Measurements from ENCODE around the gene CD2AP. TPM values are rescaled to one million over a fixed set of nuclear protein-coding genes. Genes with fewer than 3 reads are reported as not detected.
"Not testable (repeated sequence)": the region's sequence is repeated elsewhere in the genome, so short reads cannot be mapped to it uniquely, and the experiment has no call there.

CD2AP gene
- total RNA-seq, 1 donor from 2014 or later: 40.3 TPM

DNA sequence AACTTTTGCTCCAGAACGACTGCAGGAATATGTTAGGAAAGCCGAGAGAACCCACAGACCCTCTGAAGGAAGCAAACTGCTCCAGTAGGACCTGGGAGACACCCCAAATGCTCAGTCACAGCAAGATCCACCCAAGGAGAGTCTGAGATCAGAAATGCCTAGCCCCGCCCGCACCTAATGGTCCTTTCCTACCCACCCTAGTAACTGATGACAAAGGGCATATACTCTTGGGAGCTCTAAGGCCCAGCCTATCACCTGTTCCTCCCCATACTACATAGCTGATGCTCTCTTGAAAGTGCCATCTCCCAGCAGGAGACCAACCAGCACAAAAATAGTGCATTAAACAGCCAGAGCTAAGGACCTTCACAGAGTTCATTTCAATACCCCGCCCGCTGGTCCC, 67.6 kb downstream of the CD2AP start:
- no peaks in the 10 kb centered on the region for H3K9me3 Mint-ChIP-seq (ENCODE audit: unreplicated experiment)
- no peak overlapping the region for H3K27ac Mint-ChIP-seq (ENCODE audit: unreplicated experiment)
- TF ChIP-seq, protein P1, sequence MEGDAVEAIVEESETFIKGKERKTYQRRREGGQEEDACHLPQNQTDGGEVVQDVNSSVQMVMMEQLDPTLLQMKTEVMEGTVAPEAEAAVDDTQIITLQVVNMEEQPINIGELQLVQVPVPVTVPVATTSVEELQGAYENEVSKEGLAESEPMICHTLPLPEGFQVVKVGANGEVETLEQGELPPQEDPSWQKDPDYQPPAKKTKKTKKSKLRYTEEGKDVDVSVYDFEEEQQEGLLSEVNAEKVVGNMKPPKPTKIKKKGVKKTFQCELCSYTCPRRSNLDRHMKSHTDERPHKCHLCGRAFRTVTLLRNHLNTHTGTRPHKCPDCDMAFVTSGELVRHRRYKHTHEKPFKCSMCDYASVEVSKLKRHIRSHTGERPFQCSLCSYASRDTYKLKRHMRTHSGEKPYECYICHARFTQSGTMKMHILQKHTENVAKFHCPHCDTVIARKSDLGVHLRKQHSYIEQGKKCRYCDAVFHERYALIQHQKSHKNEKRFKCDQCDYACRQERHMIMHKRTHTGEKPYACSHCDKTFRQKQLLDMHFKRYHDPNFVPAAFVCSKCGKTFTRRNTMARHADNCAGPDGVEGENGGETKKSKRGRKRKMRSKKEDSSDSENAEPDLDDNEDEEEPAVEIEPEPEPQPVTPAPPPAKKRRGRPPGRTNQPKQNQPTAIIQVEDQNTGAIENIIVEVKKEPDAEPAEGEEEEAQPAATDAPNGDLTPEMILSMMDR (IDR thresholded peaks at IDR 0.05; ENCODE audit: unreplicated experiment): no peak
- no peaks in the 10 kb centered on the region for H3K27me3 Mint-ChIP-seq (ENCODE audit: unreplicated experiment)
- H3K4me3 Mint-ChIP-seq (ENCODE audit: unreplicated experiment): no peak overlapping the region
- no peaks in the 10 kb centered on the region for H3K4me1 Mint-ChIP-seq (ENCODE audit: unreplicated experiment)
- DNase-seq (ENCODE audit: low spot score): no peak
- H3K36me3 Mint-ChIP-seq (ENCODE audit: low read depth, unreplicated experiment): peaks cover 51% of the 10 kb centered on the region

DNA sequence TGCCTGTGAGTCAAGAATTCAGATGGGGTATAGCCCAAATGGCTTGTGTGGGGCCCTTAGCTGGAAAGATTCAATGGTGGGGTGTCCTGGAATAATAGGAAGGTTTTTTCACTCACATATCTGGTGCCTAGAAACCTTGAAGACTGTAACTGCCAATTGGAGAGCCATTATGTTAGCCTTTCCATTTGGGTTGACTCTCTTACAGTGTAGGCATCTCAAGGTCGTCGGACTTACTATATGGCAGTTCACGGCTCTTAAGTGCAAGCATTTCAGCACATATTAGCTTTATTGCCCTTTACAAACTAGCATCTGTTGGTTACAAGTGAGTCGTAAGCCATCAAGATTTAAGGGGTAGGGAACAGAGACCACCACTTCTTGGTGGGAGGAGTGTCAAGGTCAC, 74.1 kb downstream of the CD2AP start:
- peaks cover 52% of the 10 kb centered on the region for H3K36me3 Mint-ChIP-seq (ENCODE audit: low read depth, unreplicated experiment)
- no peak overlapping the region for H3K27ac Mint-ChIP-seq (ENCODE audit: unreplicated experiment)
- H3K4me1 Mint-ChIP-seq (ENCODE audit: unreplicated experiment): no peaks in the 10 kb centered on the region
- no peaks in the 10 kb centered on the region for H3K27me3 Mint-ChIP-seq (ENCODE audit: unreplicated experiment)
- DNase-seq (ENCODE audit: low spot score): no peak
- H3K4me3 Mint-ChIP-seq (ENCODE audit: unreplicated experiment): no peak overlapping the region
- peaks cover 5% of the 10 kb centered on the region for H3K9me3 Mint-ChIP-seq (ENCODE audit: unreplicated experiment)
- TF ChIP-seq, protein P1 (IDR thresholded peaks at IDR 0.05; ENCODE audit: unreplicated experiment): no peak

DNA sequence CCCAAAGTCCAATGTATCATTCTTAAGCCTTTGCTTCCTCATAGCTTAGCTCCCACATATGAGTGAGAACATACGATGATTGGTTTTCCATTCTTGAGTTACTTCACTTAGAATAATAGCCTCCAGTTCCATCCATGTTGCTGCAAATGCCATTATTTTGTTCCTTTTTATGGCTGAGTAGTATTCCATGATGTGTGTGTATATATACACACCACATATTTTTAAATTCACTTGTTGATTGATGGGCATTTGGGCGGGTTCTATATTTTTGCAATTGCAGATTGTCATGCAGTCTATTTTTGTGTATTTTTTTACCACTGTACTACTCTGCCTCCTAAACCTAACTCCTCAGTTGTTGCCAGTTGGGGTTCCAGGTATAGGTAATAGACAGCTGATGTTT, 74.7 kb downstream of the CD2AP start:
- no peak for DNase-seq (ENCODE audit: low spot score)
- H3K9me3 Mint-ChIP-seq (ENCODE audit: unreplicated experiment): peaks cover 5% of the 10 kb centered on the region
- TF ChIP-seq, protein P1 (IDR thresholded peaks at IDR 0.05; ENCODE audit: unreplicated experiment): no peak
- peaks cover 52% of the 10 kb centered on the region for H3K36me3 Mint-ChIP-seq (ENCODE audit: low read depth, unreplicated experiment)
- H3K4me1 Mint-ChIP-seq (ENCODE audit: unreplicated experiment): no peaks in the 10 kb centered on the region
- no peaks in the 10 kb centered on the region for H3K27me3 Mint-ChIP-seq (ENCODE audit: unreplicated experiment)
- no peak overlapping the region for H3K27ac Mint-ChIP-seq (ENCODE audit: unreplicated experiment)
- H3K4me3 Mint-ChIP-seq (ENCODE audit: unreplicated experiment): no peak overlapping the region

DNA sequence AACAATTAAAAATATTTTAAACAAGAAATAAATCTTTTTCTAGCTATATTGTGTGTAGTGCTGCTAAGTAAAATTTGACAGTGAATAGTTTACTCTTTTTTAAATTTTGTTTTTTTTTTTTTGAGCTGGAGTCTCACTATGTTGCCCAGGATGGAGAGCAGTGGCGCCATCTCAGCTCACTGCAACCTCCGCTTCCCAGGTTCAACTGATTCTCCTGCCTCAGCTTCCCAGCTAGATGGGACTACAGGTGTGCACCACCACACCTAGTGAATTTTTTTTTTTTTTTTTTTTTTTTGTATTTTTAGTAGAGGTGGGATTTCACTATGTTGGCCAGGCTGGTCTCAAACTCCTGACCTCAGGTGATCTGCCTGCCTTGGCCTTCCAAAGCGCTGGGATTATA, 75.7 kb downstream of the CD2AP start:
- H3K9me3 Mint-ChIP-seq (ENCODE audit: unreplicated experiment); DNase-seq (ENCODE audit: low spot score); H3K4me3 Mint-ChIP-seq (ENCODE audit: unreplicated experiment); H3K4me1 Mint-ChIP-seq (ENCODE audit: unreplicated experiment); H3K27me3 Mint-ChIP-seq (ENCODE audit: unreplicated experiment); H3K27ac Mint-ChIP-seq (ENCODE audit: unreplicated experiment): not testable (repeated sequence)
- peaks cover 43% of the 10 kb centered on the region for H3K36me3 Mint-ChIP-seq (ENCODE audit: low read depth, unreplicated experiment)

DNA sequence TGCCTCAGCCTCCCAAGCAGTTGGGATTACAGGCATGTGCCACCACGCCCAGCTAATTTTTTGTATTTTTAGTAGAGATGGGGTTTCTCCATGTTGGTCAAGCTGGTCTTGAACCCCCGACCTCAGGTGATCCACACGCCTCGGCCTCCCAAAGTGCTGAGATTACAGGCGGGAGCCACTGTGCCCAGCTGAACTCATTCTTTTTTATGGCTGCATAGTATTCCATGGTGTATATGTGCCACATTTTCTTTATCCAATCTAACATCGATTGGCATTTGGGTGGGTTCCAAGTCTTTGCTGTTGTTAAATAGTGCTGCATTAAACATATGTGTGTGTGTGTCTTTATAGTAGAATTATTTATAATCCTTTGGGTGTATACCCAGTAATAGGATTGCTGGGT, 78.9 kb downstream of the CD2AP start:
- H3K27ac Mint-ChIP-seq (ENCODE audit: unreplicated experiment); DNase-seq (ENCODE audit: low spot score); H3K4me1 Mint-ChIP-seq (ENCODE audit: unreplicated experiment); H3K27me3 Mint-ChIP-seq (ENCODE audit: unreplicated experiment); H3K9me3 Mint-ChIP-seq (ENCODE audit: unreplicated experiment); H3K4me3 Mint-ChIP-seq (ENCODE audit: unreplicated experiment): not testable (repeated sequence)
- peaks cover 15% of the 10 kb centered on the region for H3K36me3 Mint-ChIP-seq (ENCODE audit: low read depth, unreplicated experiment)

DNA sequence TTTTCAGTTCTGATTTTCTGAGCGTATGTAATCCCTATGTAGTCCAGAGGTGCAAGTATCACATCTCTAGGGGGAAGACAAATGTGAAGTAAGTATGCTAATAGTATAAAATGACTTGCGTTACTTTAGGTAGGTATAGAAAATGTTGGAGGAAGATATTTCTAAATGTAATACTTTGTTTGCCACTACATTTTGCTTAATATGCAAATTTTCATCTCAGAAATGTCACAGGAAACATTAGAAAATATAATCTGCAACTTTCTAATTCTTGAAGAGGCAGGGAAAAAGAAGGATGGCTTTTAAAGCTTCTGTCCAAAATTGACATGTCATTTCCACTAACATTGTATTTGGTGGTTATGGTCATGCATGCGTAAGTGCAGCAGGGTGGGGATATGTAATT, 85.6 kb downstream of the CD2AP start:
- no peak overlapping the region for H3K27ac Mint-ChIP-seq (ENCODE audit: unreplicated experiment)
- H3K4me3 Mint-ChIP-seq (ENCODE audit: unreplicated experiment): peak overlapping the region; percentile 9
- H3K4me1 Mint-ChIP-seq (ENCODE audit: unreplicated experiment): peaks cover 5% of the 10 kb centered on the region
- no peak for DNase-seq (ENCODE audit: low spot score)
- TF ChIP-seq, protein P1 (IDR thresholded peaks at IDR 0.05; ENCODE audit: unreplicated experiment): no peak
- peaks cover 1% of the 10 kb centered on the region for H3K27me3 Mint-ChIP-seq (ENCODE audit: unreplicated experiment)
- H3K9me3 Mint-ChIP-seq (ENCODE audit: unreplicated experiment): no peaks in the 10 kb centered on the region
- H3K36me3 Mint-ChIP-seq (ENCODE audit: low read depth, unreplicated experiment): no peaks in the 10 kb centered on the region

DNA sequence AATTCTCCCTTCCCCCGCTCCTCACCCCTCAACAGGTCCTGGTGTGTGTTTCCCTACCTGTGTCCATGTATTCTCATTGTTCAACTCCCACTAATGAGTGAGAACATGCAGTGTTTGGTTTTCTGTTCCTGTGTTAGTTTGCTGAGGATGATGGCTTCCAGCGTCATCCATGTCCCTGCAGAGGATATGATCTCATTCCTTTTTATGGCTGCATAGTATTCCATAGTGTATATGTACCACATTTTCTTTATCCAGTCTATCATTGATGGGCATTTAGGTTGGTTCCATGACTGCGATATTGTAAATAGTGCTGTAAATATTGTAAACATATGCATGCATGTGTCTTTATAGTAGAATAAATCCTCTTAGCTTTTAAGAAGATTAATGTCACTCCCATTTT, 89.0 kb downstream of the CD2AP start:
- not testable (repeated sequence) for H3K27ac Mint-ChIP-seq (ENCODE audit: unreplicated experiment); H3K36me3 Mint-ChIP-seq (ENCODE audit: low read depth, unreplicated experiment); DNase-seq (ENCODE audit: low spot score); H3K9me3 Mint-ChIP-seq (ENCODE audit: unreplicated experiment); H3K4me3 Mint-ChIP-seq (ENCODE audit: unreplicated experiment); H3K27me3 Mint-ChIP-seq (ENCODE audit: unreplicated experiment)
- H3K4me1 Mint-ChIP-seq (ENCODE audit: unreplicated experiment): peaks cover 13% of the 10 kb centered on the region

Data from endothelial cell (in vitro differentiated cells).